IMR-90 (cell line): ENCODE results near the gene RMDN2.

Experiments
- BHLHE40 ChIP-seq: fragments of 150-350 bp; IDR thresholded peaks from 2 replicates; pipeline ENCODE4 v1.6.1; 2016; ENCODE audit warnings: mild to moderate bottlenecking, low read depth, low read length
- CEBPB ChIP-seq: IDR thresholded peaks from 2 replicates; pipeline ENCODE4 v1.6.1; 2012; ENCODE audit warnings: low read depth, low read length, improper control_type of control experiment
- CHD1 ChIP-seq: IDR thresholded peaks from 2 replicates; pipeline ENCODE4 v1.6.1; 2012; ENCODE audit warnings: low read depth, low read length, improper control_type of control experiment
- CTCF ChIP-seq: conservative IDR thresholded peaks from 2 replicates; pipeline ENCODE4 v1.5.1; 2012; ENCODE audit warnings: mild to moderate bottlenecking, low read depth, low read length, improper control_type of control experiment
- ELK1 ChIP-seq: fragments of 150-350 bp; IDR thresholded peaks from 2 replicates; pipeline ENCODE4 v1.6.1; 2016; ENCODE audit warnings: low read depth, mild to moderate bottlenecking, low read length, moderate library complexity, borderline replicate concordance
- FOS ChIP-seq: fragments of 150-350 bp; IDR thresholded peaks from 2 replicates; pipeline ENCODE4 v1.6.1; 2016; ENCODE audit warnings: low read depth, low read length
- MAFK ChIP-seq: IDR thresholded peaks from 2 replicates; pipeline ENCODE4 v1.6.1; 2012; ENCODE audit warnings: low read depth, low read length, improper control_type of control experiment
- MXI1 ChIP-seq: IDR thresholded peaks from 2 replicates; pipeline ENCODE4 v1.6.1; 2012; ENCODE audit warnings: low read depth, mild to moderate bottlenecking, low read length, moderate library complexity, borderline replicate concordance
- NFE2L2 ChIP-seq: fragments of 150-350 bp; IDR thresholded peaks from 2 replicates; pipeline ENCODE4 v1.6.1; 2016; ENCODE audit warnings: low read depth, mild to moderate bottlenecking, low read length
- POLR2A ChIP-seq: IDR thresholded peaks from 2 replicates; pipeline ENCODE4 v1.6.1; 2012; ENCODE audit warnings: mild to moderate bottlenecking, low read depth, low read length
- RAD21 ChIP-seq: IDR thresholded peaks from 2 replicates; pipeline ENCODE4 v1.6.1; 2012; ENCODE audit warnings: low read length, improper control_type of control experiment
- RCOR1 ChIP-seq: IDR thresholded peaks from 2 replicates; pipeline ENCODE4 v1.6.1; 2012; ENCODE audit warnings: mild to moderate bottlenecking, low read length, improper control_type of control experiment; ENCODE audit not compliant: insufficient replicate concordance
- RFX5 ChIP-seq: IDR thresholded peaks from 2 replicates; pipeline ENCODE4 v1.8.0; 2012; ENCODE audit warnings: low read depth, mild to moderate bottlenecking, low read length, moderate library complexity
- SMC3 ChIP-seq: fragments of 150-350 bp; IDR thresholded peaks from 2 replicates; pipeline ENCODE4 v1.6.1; 2016; ENCODE audit warnings: low read depth, mild to moderate bottlenecking, antibody characterized with exemption, low read length, moderate library complexity

GRCh38 chr2:38057651-38058410, 132.7 kb downstream of the RMDN2 start:
- TF ChIP-seq POLR2A, result no peak
- no peak for TF ChIP-seq CTCF
- TF ChIP-seq BHLHE40, result no peak
- TF ChIP-seq CEBPB, result no peak
- TF ChIP-seq NFE2L2, result no peak
- no peak for TF ChIP-seq RFX5
- TF ChIP-seq RCOR1, result no peak
- no peak for TF ChIP-seq RAD21
- no peak for TF ChIP-seq MXI1
- no peak for TF ChIP-seq CHD1
- TF ChIP-seq ELK1, result no peak
- no peak for TF ChIP-seq MAFK
- TF ChIP-seq SMC3, result no peak
- no peak for TF ChIP-seq FOS
